Naive thymus-derived CD4-positive, alpha-beta T cell (primary cell): ENCODE measurements around the gene LRRC75B. TPM values are rescaled to one million over a fixed set of nuclear protein-coding genes. Genes with fewer than 3 reads are reported as not detected.
"Not testable (repeated sequence)": the region's sequence is repeated elsewhere in the genome, so short reads cannot be mapped to it uniquely, and the experiment has no call there.

ENCODE experiments used
- ATAC-seq: fragments of 150-1000 bp; cut with Tn5 transposase; 2 replicates; pipeline ENCODE4 v1.10.0; 2021; ENCODE audit warnings: mild to moderate bottlenecking, moderate library complexity
- CTCF ChIA-PET: fragments of 350-600 bp; sonication (Branson Sonifier 250); formaldehyde crosslinking; loops from one replicate; lab custom pipeline; 2021; ENCODE audit warnings: antibody characterized with exemption; lab: Charles Lee
- POLR2A ChIA-PET: fragments of 350-600 bp; sonication (Branson Sonifier 250); formaldehyde crosslinking; loops from one replicate; lab custom pipeline; 2021; ENCODE audit warnings: antibody characterized with exemption, inconsistent platforms; lab: Charles Lee
- DNase-seq, 9 donors: peaks; one replicate each; pipeline versions ENCODE4 v3.0.0 to v3.0.0-alpha.2; 2020 to 2022; ENCODE audit warnings: mixed read lengths in 1 of 9
- H3K27ac ChIP-seq: one replicate; pipeline ENCODE4 v1.7.0; 2013; ENCODE audit warnings: mild to moderate bottlenecking, low read depth, low read length, moderate library complexity
- H3K27me3 ChIP-seq, 2 donors: one replicate each; pipeline ENCODE4 v1.7.0; 2013; ENCODE audit warnings: low read length in 2 of 2, mild to moderate bottlenecking in 2 of 2, moderate library complexity in 2 of 2; ENCODE audit not compliant: control insufficient read depth in 2 of 2, insufficient read depth in 2 of 2
- H3K36me3 ChIP-seq, 3 experiments: 1 replicate in 2 of 3; 2 replicates in 1 of 3; pipeline ENCODE4 v1.7.0; 2013; ENCODE audit warnings: low read length in 3 of 3, mild to moderate bottlenecking in 3 of 3, moderate library complexity in 1 of 3; ENCODE audit not compliant: insufficient read depth in 3 of 3, control insufficient read depth in 2 of 3
- H3K4me1 ChIP-seq, 2 donors: one replicate each; pipeline ENCODE4 v1.7.0; 2013; ENCODE audit warnings: low read length in 2 of 2, mild to moderate bottlenecking in 2 of 2, moderate library complexity in 1 of 2; ENCODE audit not compliant: control insufficient read depth in 2 of 2, insufficient read depth in 2 of 2
- H3K4me3 ChIP-seq: 2 replicates; pipeline ENCODE4 v1.7.0; 2013; ENCODE audit warnings: mild to moderate bottlenecking, low read length
- H3K9me3 ChIP-seq, 3 experiments: 1 replicate in 2 of 3; 2 replicates in 1 of 3; pipeline ENCODE4 v1.7.0; 2013; ENCODE audit warnings: low read length in 3 of 3; ENCODE audit not compliant: control insufficient read depth in 2 of 3
- H3K27ac Mint-ChIP-seq, 9 donors: one replicate each; pipeline ENCODE4 v1.8.0; 2020 to 2022; ENCODE audit warnings: mixed read lengths in 9 of 9, mild to moderate bottlenecking in 8 of 9, moderate library complexity in 5 of 9, inconsistent platforms in 2 of 9
- H3K27me3 Mint-ChIP-seq, 5 donors: one replicate each; pipeline ENCODE4 v1.8.0; 2021 to 2022; ENCODE audit warnings: mixed read lengths in 5 of 5, mild to moderate bottlenecking in 1 of 5
- H3K36me3 Mint-ChIP-seq, 5 donors: one replicate each; pipeline ENCODE4 v1.8.0; 2020 to 2022; ENCODE audit warnings: mixed read lengths in 5 of 5, mild to moderate bottlenecking in 3 of 5, inconsistent platforms in 1 of 5
- H3K4me1 Mint-ChIP-seq, 7 donors: one replicate each; pipeline ENCODE4 v1.8.0; 2020 to 2022; ENCODE audit warnings: mixed read lengths in 7 of 7, mild to moderate bottlenecking in 3 of 7, inconsistent platforms in 1 of 7
- H3K4me3 Mint-ChIP-seq, 10 donors: one replicate each; pipeline ENCODE4 v1.8.0; 2020 to 2022; ENCODE audit warnings: mild to moderate bottlenecking in 10 of 10, mixed read lengths in 10 of 10, moderate library complexity in 6 of 10, inconsistent platforms in 2 of 10
- H3K9me3 Mint-ChIP-seq, 11 donors: one replicate each; pipeline ENCODE4 v1.8.0; 2020 to 2022; ENCODE audit warnings: mixed read lengths in 11 of 11, mild to moderate bottlenecking in 4 of 11, inconsistent platforms in 1 of 11, moderate library complexity in 1 of 11
- intact Hi-C, 2 donors: fragments of 100-400 bp; cut with micrococcal nuclease; formaldehyde crosslinking; loops; one replicate each; pipeline ENCODE4 v1.15.1; 2023
- polyA plus RNA-seq, 2 donors: library from polyadenylated mRNA; unstranded; fragments of 300-500 nt; fragmentation: Illumina TruSeq; gene quantifications; one replicate each; pipeline ENCODE4 v1.2.3, GENCODE V29; 2021
- total RNA-seq, 6 experiments: library from RNA in 5 of 6; stranded (reverse) in 5 of 6; gene quantifications; 1 replicate in 5 of 6; 2 replicates in 1 of 6; pipeline ENCODE4 v1.2.3 and lab custom pipeline; 2021 to 2026

Gene LRRC75B
- total and polyA plus RNA-seq, 7 experiments from 2014 or later: 2.4 to 2.5 TPM; not detected in 5

DNA sequence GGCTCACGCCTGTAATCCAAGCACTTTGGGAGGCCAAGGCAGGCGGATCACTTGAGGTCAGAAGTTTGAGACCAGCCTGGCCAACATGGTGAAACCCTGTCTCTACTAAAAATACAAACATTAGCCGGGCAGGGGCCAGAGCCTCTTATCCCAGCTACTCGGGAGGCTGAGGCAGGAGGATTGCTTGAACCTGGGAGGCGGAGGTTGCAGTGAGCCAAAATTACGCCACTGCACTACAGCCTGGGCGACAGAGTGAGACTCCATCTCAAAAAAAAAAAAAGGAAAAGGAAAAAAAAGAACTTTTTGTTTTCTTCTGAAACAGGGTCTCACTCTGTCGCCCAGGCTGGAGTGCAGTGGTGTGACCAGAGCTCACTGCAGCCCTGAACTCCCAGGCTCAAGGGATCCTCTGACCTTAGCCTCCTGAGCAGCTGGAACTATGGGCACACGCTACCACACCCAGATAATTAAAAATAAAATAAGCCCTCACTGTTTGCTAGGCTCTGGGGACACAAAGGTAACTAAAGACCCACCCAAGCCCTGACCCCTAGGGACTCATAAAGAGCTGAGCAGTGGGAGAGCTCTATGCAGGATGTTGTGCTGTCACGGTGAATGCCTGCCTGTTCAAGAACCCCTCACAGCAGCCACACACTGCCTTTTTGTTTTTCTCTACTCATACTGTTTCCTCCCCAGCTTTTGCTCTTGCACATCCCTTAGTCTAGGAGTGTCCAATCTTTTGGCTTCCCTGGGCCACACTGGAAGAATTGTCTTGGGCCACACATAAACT, 40.2 kb downstream of the LRRC75B start:
- Histone ChIP-seq H3K4me1 (peaks cover 20 to 29% of the 10 kb centered on the region in 2 donors), H3K36me3 (peaks cover 6 to 46% (median 8%) of the 10 kb centered on the region in 3 experiments)
- not testable (repeated sequence) for DNase-seq, H3K27me3 ChIP-seq, H3K27me3 Mint-ChIP-seq, ATAC-seq, H3K4me3 ChIP-seq, H3K27ac ChIP-seq, H3K9me3 ChIP-seq, H3K9me3 Mint-ChIP-seq
- intact Hi-C loops: loop anchor here (10.0 kb wide), 6 partner anchors 52 to 1932 kb away; partner anchors contain the start of genes CABIN1 (in 1 of the 2), GGT1 (in 1 of the 2), HPS4 (in 1 of the 2) and SRRD (in 1 of the 2)
- Mint-ChIP-seq H3K4me1 (peaks cover 39 to 60% (median 48%) of the 10 kb centered on the region in 7 donors), H3K36me3 (peaks cover 0 to 26% (median 3%) of the 10 kb centered on the region in 5 donors), H3K4me3 (peak overlapping the region; percentile 16 to 98 (median 92)), H3K27ac (peak overlapping the region in 8 of 9 donors; percentile 40 to 100 (median 70))
- CTCF ChIA-PET: interaction anchor here (1.3 kb wide), 1 partner anchor 50 kb away, joined by 3 read pairs; no protein-coding TSS in a partner anchor
- POLR2A ChIA-PET: interaction anchor here (1.0 kb wide), 1 partner anchor 128 kb away, joined by 3 read pairs; no protein-coding TSS in a partner anchor

DNA sequence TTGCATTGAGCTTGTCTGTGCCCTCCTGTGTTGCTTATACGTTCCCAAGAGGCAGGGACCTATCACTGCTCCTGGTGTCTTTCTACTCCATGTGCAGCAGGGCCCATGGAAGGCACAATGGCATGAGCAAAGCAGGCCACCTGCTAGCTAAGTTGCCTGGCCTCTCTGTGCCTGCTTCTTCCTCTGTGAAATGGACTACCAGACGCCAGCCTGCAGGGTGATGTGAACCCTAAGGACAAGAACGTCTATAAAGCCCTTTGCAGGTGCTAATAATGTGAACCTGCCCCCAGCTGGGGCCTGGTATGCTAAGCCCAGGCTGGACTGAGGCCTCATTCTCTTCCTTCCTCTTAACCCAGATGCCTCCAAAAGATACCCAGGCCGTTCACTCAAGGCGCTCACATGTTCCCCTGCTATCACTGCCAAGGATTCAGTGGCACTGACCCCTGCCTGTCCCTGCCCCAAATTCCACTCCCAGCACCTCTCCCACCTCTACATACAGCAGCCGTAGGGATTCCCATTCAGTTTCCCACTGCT, 41.9 kb downstream of the LRRC75B start:
- H3K4me1 Mint-ChIP-seq: peaks cover 29 to 45% (median 37%) of the 10 kb centered on the region in 7 donors
- peaks cover 0 to 39% (median 5%) of the 10 kb centered on the region in 5 donors for H3K36me3 Mint-ChIP-seq
- intact Hi-C loops: loop anchor here (10.0 kb wide), 6 partner anchors 54 to 1934 kb away; partner anchors contain the start of genes CABIN1 (in 1 of the 2), GGT1 (in 1 of the 2), HPS4 (in 1 of the 2) and SRRD (in 1 of the 2)
- no peaks in the 10 kb centered on the region for H3K9me3 Mint-ChIP-seq
- peak overlapping the region in 3 of 9 donors; percentile 34 to 74 (median 62) for H3K27ac Mint-ChIP-seq
- no peaks in the 10 kb centered on the region for H3K9me3 ChIP-seq
- no peak overlapping the region for H3K4me3 ChIP-seq
- peaks cover 9 to 15% of the 10 kb centered on the region in 2 donors for H3K4me1 ChIP-seq
- H3K4me3 Mint-ChIP-seq: peak overlapping the region in 1 of 10 donors; percentile 25
- DNase-seq (no peak), ATAC-seq (no peak)
- H3K36me3 ChIP-seq: peaks cover 11 to 56% (median 13%) of the 10 kb centered on the region in 3 experiments
- H3K27ac ChIP-seq: no peak overlapping the region
- ChIA-PET CTCF (no interaction called here), POLR2A (no interaction called here)
- no peaks in the 10 kb centered on the region for H3K27me3 ChIP-seq
- no peaks in the 10 kb centered on the region for H3K27me3 Mint-ChIP-seq

DNA sequence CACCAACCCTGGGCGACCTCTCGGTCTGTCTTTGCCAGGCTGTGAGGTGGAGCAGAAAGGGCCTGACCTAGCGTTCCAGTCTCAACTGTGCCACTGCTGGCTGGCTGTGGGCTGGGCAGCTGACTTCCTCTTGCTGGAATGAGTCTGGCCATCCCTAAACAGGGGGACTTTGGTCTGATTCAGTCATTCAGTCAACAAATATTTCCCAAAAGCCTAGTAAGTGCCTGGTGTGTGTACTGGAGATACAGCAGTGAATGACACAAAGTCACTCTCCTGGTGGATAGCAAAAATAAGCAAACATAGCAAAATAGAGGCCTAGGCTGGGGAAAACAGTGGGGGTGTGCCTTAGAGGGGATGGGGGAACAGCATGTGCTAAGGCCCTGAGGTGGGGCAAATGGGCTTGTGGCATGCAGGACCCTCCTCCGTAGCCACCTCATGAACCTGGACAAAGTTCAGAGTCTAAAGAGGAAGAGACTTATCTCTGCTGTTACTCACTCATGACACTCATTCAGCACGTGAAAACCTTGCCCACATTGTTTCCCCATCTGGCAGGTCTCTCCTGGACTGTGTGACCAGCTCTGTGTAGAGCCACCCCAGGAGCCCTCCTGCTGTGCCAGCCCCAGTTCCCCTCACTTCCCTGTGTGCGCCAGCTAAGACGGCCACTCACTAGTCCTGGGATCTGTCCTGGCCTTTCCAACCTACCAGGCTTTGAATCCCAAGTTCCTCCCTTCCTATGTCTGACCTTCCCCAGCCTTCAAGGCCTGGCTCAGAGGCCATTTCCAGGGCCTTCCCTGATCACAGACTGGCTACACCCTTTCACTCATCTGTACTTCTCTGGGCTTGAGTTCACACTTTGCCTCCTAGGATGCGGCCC, 42.6 kb downstream of the LRRC75B start:
- H3K27ac Mint-ChIP-seq: peak overlapping the region in 3 of 9 donors; percentile 5 to 74 (median 28)
- no peaks in the 10 kb centered on the region for H3K27me3 Mint-ChIP-seq
- ChIA-PET CTCF (no interaction called here), POLR2A (interaction anchor here (0.7 kb wide), 1 partner anchor 31 kb away, joined by 3 read pairs; no protein-coding TSS in a partner anchor)
- Histone ChIP-seq H3K36me3 (peaks cover 11 to 51% (median 13%) of the 10 kb centered on the region in 3 experiments), H3K9me3 (no peaks in the 10 kb centered on the region), H3K4me3 (no peak overlapping the region), H3K27ac (no peak overlapping the region), H3K4me1 (peaks cover 9 to 15% of the 10 kb centered on the region in 2 donors), H3K27me3 (no peaks in the 10 kb centered on the region)
- peaks cover 0 to 39% (median 5%) of the 10 kb centered on the region in 5 donors for H3K36me3 Mint-ChIP-seq
- DNase-seq (no peak), ATAC-seq (peak; percentile 19)
- peaks cover 27 to 45% (median 34%) of the 10 kb centered on the region in 7 donors for H3K4me1 Mint-ChIP-seq
- intact Hi-C loops: loop anchor here (10.0 kb wide), 6 partner anchors 55 to 1935 kb away; partner anchors contain the start of genes CABIN1 (in 1 of the 2), GGT1 (in 1 of the 2), HPS4 (in 1 of the 2) and SRRD (in 1 of the 2)
- no peak overlapping the region for H3K4me3 Mint-ChIP-seq
- no peaks in the 10 kb centered on the region for H3K9me3 Mint-ChIP-seq

DNA sequence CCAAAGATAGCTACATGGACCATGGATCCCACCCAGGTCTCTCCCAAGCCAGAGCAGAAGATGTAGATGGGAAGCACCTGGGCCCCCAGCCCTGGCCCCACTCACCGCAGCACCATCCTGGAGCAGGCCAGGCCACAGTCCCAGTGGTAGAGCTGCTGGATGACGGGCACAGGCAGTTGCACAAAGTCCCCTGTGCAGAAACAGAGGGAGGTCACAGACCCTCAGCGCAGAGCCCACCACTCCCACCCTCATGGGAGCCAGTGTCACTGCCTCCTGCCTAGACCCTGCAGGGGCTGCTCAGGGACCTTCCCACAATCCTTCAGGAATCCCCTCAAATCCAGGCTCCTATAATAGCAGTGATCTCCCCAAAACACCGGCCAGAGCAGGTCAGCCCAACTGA, 44.1 kb downstream of the LRRC75B start:
- Mint-ChIP-seq H3K27ac (peak overlapping the region in 1 of 9 donors; percentile 21), H3K9me3 (no peaks in the 10 kb centered on the region), H3K27me3 (no peaks in the 10 kb centered on the region), H3K36me3 (peaks cover 0 to 39% (median 5%) of the 10 kb centered on the region in 5 donors), H3K4me3 (no peak overlapping the region), H3K4me1 (peaks cover 20 to 37% (median 27%) of the 10 kb centered on the region in 7 donors)
- H3K36me3 ChIP-seq: peaks cover 11 to 61% (median 13%) of the 10 kb centered on the region in 3 experiments
- CTCF ChIA-PET: interaction anchor here (0.6 kb wide), 1 partner anchor 111 kb away, joined by 3 read pairs; no protein-coding TSS in a partner anchor
- no peaks in the 10 kb centered on the region for H3K27me3 ChIP-seq
- peaks cover 5 to 9% of the 10 kb centered on the region in 2 donors for H3K4me1 ChIP-seq
- DNase-seq (no peak), ATAC-seq (no peak)
- no peaks in the 10 kb centered on the region for H3K9me3 ChIP-seq
- no peak overlapping the region for H3K27ac ChIP-seq
- POLR2A ChIA-PET: no interaction called here
- H3K4me3 ChIP-seq: no peak overlapping the region
- intact Hi-C loops: no loop called here

DNA sequence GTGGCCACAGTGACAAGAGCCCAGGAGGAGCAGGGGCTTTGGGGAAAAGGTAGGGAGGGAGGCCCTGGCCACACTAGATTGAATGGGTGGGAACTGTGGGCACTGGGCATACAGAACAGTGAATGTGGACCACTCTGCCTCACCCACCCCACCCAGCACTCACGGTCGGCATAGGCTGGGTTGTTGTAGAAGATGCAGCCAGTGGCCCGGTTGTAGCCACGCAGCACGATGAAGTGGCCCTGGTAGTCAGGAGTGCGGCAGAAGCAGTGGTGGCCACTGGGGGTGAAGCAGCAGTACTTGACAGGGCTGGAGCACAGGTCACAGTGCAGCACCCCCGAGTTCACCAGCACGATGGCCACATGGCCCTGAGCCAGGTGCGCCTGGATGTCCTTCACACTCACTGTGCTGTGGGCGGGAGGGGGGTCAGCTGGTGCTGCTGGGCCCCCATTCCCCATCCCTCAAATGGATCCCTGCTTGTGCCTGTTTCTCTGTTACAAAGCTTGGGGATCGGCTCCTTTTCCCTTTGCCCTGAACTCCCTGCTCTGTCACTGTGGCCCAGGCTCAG, 49.1 kb downstream of the LRRC75B start:
- peaks cover 0 to 47% (median 8%) of the 10 kb centered on the region in 5 donors for H3K36me3 Mint-ChIP-seq
- DNase-seq: no peak
- no peaks in the 10 kb centered on the region for H3K4me1 ChIP-seq
- ChIA-PET CTCF (no interaction called here), POLR2A (interaction anchor here (1.4 kb wide), 1 partner anchor 11 kb away, joined by 5 read pairs; the partner anchor contains the start of gene GUCD1)
- no peaks in the 10 kb centered on the region for H3K27me3 ChIP-seq
- no peak overlapping the region for H3K27ac Mint-ChIP-seq
- H3K36me3 ChIP-seq: peaks cover 13 to 85% (median 16%) of the 10 kb centered on the region in 3 experiments
- no peaks in the 10 kb centered on the region for H3K9me3 ChIP-seq
- no peak overlapping the region for H3K4me3 Mint-ChIP-seq
- ATAC-seq: no peak
- no peaks in the 10 kb centered on the region for H3K9me3 Mint-ChIP-seq
- no peak overlapping the region for H3K27ac ChIP-seq
- H3K4me1 Mint-ChIP-seq: peaks cover 0 to 8% (median 0%) of the 10 kb centered on the region in 7 donors
- intact Hi-C loops: no loop called here
- no peak overlapping the region for H3K4me3 ChIP-seq
- no peaks in the 10 kb centered on the region for H3K27me3 Mint-ChIP-seq
